ENCODE results near the gene ATCAY.
"Not testable (repeated sequence)": the region's sequence is repeated elsewhere in the genome, so short reads cannot be mapped to it uniquely, and the experiment has no call there.

Gene ATCAY

GRCh38 chr19:3931041-3931440 lies 50.6 kb downstream of the ATCAY start:
- no peak for DNase-seq (ENCODE audit: low read depth, low spot score)
- no peak for TF ChIP-seq CTCF (IDR thresholded peaks at IDR 0.05; ENCODE audit: low read depth, low read length)
- no peak overlapping the region for H3K4me3 ChIP-seq (ENCODE audit: low read depth, low read length)
- in situ Hi-C loops (cut with HindIII; ENCODE audit: low sequenced_read_pairs), result no loop called here

GRCh38 chr19:3932931-3933810 lies 52.7 kb downstream of the ATCAY start, which contains the start of gene NMRK2:
NMRK2 (plus strand) TSS chr19:3933069; CDS start chr19:3933672, 603 bp downstream.
- DNase-seq (ENCODE audit: low read depth, low spot score), result no peak
- TF ChIP-seq CTCF (IDR thresholded peaks at IDR 0.05; ENCODE audit: low read depth, low read length), result no peak
- in situ Hi-C loops (cut with HindIII; ENCODE audit: low sequenced_read_pairs), result no loop called here
- no peak within 1 kb of the TSS for H3K4me3 ChIP-seq (ENCODE audit: low read depth, low read length)

- in situ Hi-C loops (cut with HindIII; ENCODE audit: low sequenced_read_pairs), result no loop called here
- no peak for TF ChIP-seq CTCF (IDR thresholded peaks at IDR 0.05; ENCODE audit: low read depth, low read length)
- no peak overlapping the region for H3K4me3 ChIP-seq (ENCODE audit: low read depth, low read length)
- no peak for DNase-seq (ENCODE audit: low read depth, low spot score)
These were observed 56.3 kb downstream of the ATCAY start for GRCh38 chr19:3936506-3937442.

GRCh38 chr19:3938300-3938950 lies 57.9 kb downstream of the ATCAY start:
- DNase-seq (ENCODE audit: low read depth, low spot score); H3K4me3 ChIP-seq (ENCODE audit: low read depth, low read length); in situ Hi-C loops (cut with HindIII; ENCODE audit: low sequenced_read_pairs): not testable (repeated sequence)

GRCh38 chr19:3942790-3943409 lies 62.4 kb downstream of the ATCAY start:
- H3K4me3 ChIP-seq (ENCODE audit: low read depth, low read length), result no peak overlapping the region
- in situ Hi-C loops (cut with HindIII; ENCODE audit: low sequenced_read_pairs), result no loop called here
- DNase-seq (ENCODE audit: low read depth, low spot score), result no peak
- TF ChIP-seq CTCF (IDR thresholded peaks at IDR 0.05; ENCODE audit: low read depth, low read length), result no peak

- H3K4me3 ChIP-seq (ENCODE audit: low read depth, low read length), result no peak overlapping the region
- in situ Hi-C loops (cut with HindIII; ENCODE audit: low sequenced_read_pairs), result no loop called here
- DNase-seq (ENCODE audit: low read depth, low spot score), result no peak
- no peak for TF ChIP-seq CTCF (IDR thresholded peaks at IDR 0.05; ENCODE audit: low read depth, low read length)
These were observed 63.7 kb downstream of the ATCAY start for GRCh38 chr19:3944018-3944721.

Data from astrocyte of the spinal cord (primary cell).